K562 (cell line): ENCODE measurements around the gene GAPVD1. TPM values are rescaled to one million over a fixed set of nuclear protein-coding genes. Genes with fewer than 3 reads are reported as not detected.

ENCODE experiments used
- DPF2 ChIP-seq: fragments of 450-650 bp; IDR thresholded peaks from 2 replicates; pipeline ENCODE4 v1.6.1; 2016
- ELF4 ChIP-seq: fragments of 450-650 bp; formaldehyde crosslinking; IDR thresholded peaks from 2 replicates; pipeline ENCODE4 v1.4.0; 2022; ENCODE audit warnings: missing genetic modification characterization
- ESRRA ChIP-seq: fragments of 450-650 bp; IDR thresholded peaks from 2 replicates; pipeline ENCODE4 v1.6.1; 2014; ENCODE audit warnings: low read depth, mild to moderate bottlenecking, moderate library complexity, borderline replicate concordance
- JUND ChIP-seq, 2 experiments: IDR thresholded peaks; 2 replicates in 1 of 2; 3 replicates in 1 of 2; pipeline ENCODE4 v1.6.1; 2011; ENCODE audit warnings: borderline replicate concordance in 2 of 2, low read depth in 2 of 2, low read length in 2 of 2, improper control_type of control experiment in 1 of 2, missing biosample characterization in 1 of 2, missing genetic modification characterization in 1 of 2, missing genetic modification reagents in 1 of 2
- KAT2B ChIP-seq: IDR thresholded peaks from one replicate; pipeline ENCODE4 v1.6.1; 2012; ENCODE audit warnings: low read depth, mild to moderate bottlenecking, control low read depth, inconsistent platforms, low read length, moderate library complexity
- KHSRP ChIP-seq: fragments of 450-650 bp; IDR thresholded peaks from 2 replicates; pipeline ENCODE4 v1.6.1; 2017
- PHB2 ChIP-seq: fragments of 450-650 bp; IDR thresholded peaks from 2 replicates; pipeline ENCODE4 v1.6.1; 2017; ENCODE audit warnings: low read depth
- PHF8 ChIP-seq: fragments of 200-600 bp; sonication (generic); IDR thresholded peaks from 2 replicates; pipeline ENCODE4 v1.6.1; 2012; ENCODE audit warnings: mixed run types, mild to moderate bottlenecking, inconsistent platforms, low read length, moderate library complexity, borderline replicate concordance
- POLR2G ChIP-seq: fragments of 200-400 bp; formaldehyde crosslinking; IDR thresholded peaks from 2 replicates; pipeline ENCODE4 v1.6.1; 2017; ENCODE audit warnings: low read depth, mild to moderate bottlenecking, antibody characterized with exemption, low read length, moderate library complexity
- TBL1XR1 ChIP-seq, 2 experiments: IDR thresholded peaks; 2 replicates each; pipeline ENCODE4 v1.6.1; 2012; ENCODE audit warnings: improper control_type of control experiment in 2 of 2, low read length in 2 of 2, mild to moderate bottlenecking in 1 of 2
- TBP ChIP-seq: optimal IDR thresholded peaks from 2 replicates; pipeline ENCODE3; 2011; ENCODE audit warnings: low read depth, low read length, improper control_type of control experiment
- YY1 ChIP-seq, 3 experiments: IDR thresholded peaks; 2 replicates each; pipeline ENCODE4 v1.6.1; 2011; ENCODE audit warnings: low read length in 2 of 3, mild to moderate bottlenecking in 2 of 3, moderate library complexity in 2 of 3, borderline replicate concordance in 1 of 3, control low read depth in 1 of 3, low read depth in 1 of 3; ENCODE audit not compliant: insufficient read depth in 3 of 3, insufficient replicate concordance in 2 of 3, control insufficient read depth in 1 of 3, insufficient read length in 1 of 3; ENCODE audit errors: extremely low read depth in 1 of 3
- ZFPM2 ChIP-seq: fragments of 250-450 bp; sonication (Bioruptor Pico); IDR thresholded peaks from 2 replicates; pipeline ENCODE4 v1.5.1; 2022; ENCODE audit warnings: mild to moderate bottlenecking
- polyA plus RNA-seq, 8 experiments: library from polyadenylated mRNA; depleted of rRNA in 4 of 8; stranded (reverse) in 5 of 8; unstranded in 3 of 8; fragments of >200 nt; fragmentation: Nextera tagmentation in 2 of 8; fragmentation: Illumina TruSeq in 1 of 8; extraction: Ambion mirVana in 2 of 8; extraction: Trizol in 1 of 8; gene quantifications; 2 replicates each; pipeline versions ENCODE4 v1.2.1 to v1.2.3, GENCODE V29; 2011 to 2014; ENCODE audit warnings: inconsistent platforms in 1 of 8, missing spikeins in 1 of 8
- total RNA-seq, 7 experiments: library from RNA; depleted of rRNA in 6 of 7; stranded (reverse); fragments of >200 nt in 6 of 7; fragmentation: Illumina TruSeq in 2 of 7; extraction: Trizol in 2 of 7; gene quantifications; 2 replicates each; pipeline versions ENCODE4 v1.2.1 to v1.2.3, GENCODE V29; 2011 to 2021; ENCODE audit warnings: low replicate concordance in 1 of 7
- TF ChIP-seq, protein P1 (sequence below): fragments of 250-450 bp; sonication (Bioruptor Pico); IDR thresholded peaks from 2 replicates; pipeline ENCODE4 v1.5.0; 2021; ENCODE audit warnings: mild to moderate bottlenecking, borderline replicate concordance
- TF ChIP-seq, protein P2 (sequence below): fragments of 250-450 bp; sonication (Bioruptor Pico); IDR thresholded peaks from 2 replicates; pipeline ENCODE4 v1.4.0; 2020; ENCODE audit warnings: mild to moderate bottlenecking, moderate library complexity
- TF ChIP-seq, protein P3 (sequence below), 2 experiments: IDR thresholded peaks; 2 replicates each; pipeline ENCODE4 v1.6.1; 2011; ENCODE audit warnings: borderline replicate concordance in 1 of 2, control low read depth in 1 of 2, low read depth in 1 of 2, low read length in 1 of 2, mild to moderate bottlenecking in 1 of 2, mixed read lengths in 1 of 2, moderate library complexity in 1 of 2; ENCODE audit not compliant: insufficient read depth in 1 of 2, insufficient read length in 1 of 2, poor library complexity in 1 of 2, severe bottlenecking in 1 of 2; ENCODE audit errors: extremely low read depth in 1 of 2

GAPVD1 gene
- total and polyA plus RNA-seq, 9 of the 15 experiments (the other 6 are each of a cell fraction or from before 2014, with no cell fraction given): 9.5 to 66.1 (median 45.5) TPM

DNA sequence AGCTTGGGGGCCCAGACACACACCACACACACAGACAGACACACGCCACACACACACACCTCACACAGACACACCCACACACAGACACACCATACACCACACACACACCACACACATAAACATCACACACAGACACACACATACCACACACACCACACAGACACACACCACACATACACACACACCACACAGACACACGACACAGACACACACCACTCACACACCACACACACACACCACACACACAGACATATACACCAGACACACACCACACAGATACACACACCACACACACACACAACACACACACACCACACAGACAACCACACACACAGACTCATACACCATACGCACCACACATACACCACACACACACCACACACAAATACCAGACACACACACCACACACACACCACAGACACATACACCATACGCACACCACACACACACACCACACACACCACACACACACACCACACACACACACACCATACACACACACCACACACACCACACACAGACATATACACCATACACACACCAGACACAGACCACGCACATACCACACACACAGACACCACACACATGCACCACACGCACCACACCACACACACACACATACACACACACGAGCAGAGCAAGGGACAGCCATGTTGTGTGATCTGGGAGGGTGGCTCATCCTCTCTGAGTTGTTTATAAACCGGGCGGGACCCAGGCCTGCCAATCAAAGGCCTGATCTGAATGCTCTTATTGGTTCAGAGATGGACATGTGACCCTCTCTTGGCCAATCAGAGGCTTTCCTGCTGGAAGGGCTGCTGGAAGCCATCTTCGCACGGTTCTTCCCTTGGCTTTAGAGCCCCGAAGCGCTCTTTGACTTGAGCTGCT, 148.3 kb downstream of the GAPVD1 start (continued):
- TF ChIP-seq, protein P1, sequence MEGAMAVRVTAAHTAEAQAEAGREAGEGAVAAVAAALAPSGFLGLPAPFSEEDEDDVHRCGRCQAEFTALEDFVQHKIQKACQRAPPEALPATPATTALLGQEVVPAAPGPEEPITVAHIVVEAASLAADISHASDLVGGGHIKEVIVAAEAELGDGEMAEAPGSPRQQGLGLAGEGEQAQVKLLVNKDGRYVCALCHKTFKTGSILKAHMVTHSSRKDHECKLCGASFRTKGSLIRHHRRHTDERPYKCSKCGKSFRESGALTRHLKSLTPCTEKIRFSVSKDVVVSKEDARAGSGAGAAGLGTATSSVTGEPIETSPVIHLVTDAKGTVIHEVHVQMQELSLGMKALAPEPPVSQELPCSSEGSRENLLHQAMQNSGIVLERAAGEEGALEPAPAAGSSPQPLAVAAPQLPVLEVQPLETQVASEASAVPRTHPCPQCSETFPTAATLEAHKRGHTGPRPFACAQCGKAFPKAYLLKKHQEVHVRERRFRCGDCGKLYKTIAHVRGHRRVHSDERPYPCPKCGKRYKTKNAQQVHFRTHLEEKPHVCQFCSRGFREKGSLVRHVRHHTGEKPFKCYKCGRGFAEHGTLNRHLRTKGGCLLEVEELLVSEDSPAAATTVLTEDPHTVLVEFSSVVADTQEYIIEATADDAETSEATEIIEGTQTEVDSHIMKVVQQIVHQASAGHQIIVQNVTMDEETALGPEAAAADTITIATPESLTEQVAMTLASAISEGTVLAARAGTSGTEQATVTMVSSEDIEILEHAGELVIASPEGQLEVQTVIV (CRISPR knock-in tag): no peak
- TF ChIP-seq JUND (IDR thresholded peaks at IDR 0.05; ENCODE audit: borderline replicate concordance, low read depth, low read length) (0 out of 2 replicates have a peak, but pooled peaks have one; percentile 23), JUND (tag; IDR thresholded peaks at IDR 0.05; ENCODE audit: borderline replicate concordance, low read depth, low read length) (0 out of 3 replicates have a peak, but pooled peaks have one; percentile 51), PHF8 (peak; percentile 28; the same call in 1 of the 2 replicates), KAT2B (no peak), KHSRP (no peak), ELF4 (CRISPR knock-in tag) (peak; percentile 95), POLR2G (peak; percentile 44; the same call in 1 of the 2 replicates), ZFPM2 (no peak), YY1 (IDR thresholded peaks at IDR 0.05; ENCODE audit: borderline replicate concordance in 1 of 3, control insufficient read depth in 1 of 3, extremely low read depth in 1 of 3, insufficient read depth in 3 of 3, insufficient read length in 1 of 3, insufficient replicate concordance in 2 of 3, low read depth in 1 of 3, low read length in 2 of 3) (peak; percentile 46 to 94 (median 79)), DPF2 (peak; percentile 73; the same call in 1 of the 2 replicates), PHB2 (peak; percentile 73; the same call in 1 of the 2 replicates), TBP (peak; percentile 47), TBL1XR1 (IDR thresholded peaks at IDR 0.05; ENCODE audit: low read length in 2 of 2) (no peak), ESRRA (no peak)
- TF ChIP-seq, protein P2, sequence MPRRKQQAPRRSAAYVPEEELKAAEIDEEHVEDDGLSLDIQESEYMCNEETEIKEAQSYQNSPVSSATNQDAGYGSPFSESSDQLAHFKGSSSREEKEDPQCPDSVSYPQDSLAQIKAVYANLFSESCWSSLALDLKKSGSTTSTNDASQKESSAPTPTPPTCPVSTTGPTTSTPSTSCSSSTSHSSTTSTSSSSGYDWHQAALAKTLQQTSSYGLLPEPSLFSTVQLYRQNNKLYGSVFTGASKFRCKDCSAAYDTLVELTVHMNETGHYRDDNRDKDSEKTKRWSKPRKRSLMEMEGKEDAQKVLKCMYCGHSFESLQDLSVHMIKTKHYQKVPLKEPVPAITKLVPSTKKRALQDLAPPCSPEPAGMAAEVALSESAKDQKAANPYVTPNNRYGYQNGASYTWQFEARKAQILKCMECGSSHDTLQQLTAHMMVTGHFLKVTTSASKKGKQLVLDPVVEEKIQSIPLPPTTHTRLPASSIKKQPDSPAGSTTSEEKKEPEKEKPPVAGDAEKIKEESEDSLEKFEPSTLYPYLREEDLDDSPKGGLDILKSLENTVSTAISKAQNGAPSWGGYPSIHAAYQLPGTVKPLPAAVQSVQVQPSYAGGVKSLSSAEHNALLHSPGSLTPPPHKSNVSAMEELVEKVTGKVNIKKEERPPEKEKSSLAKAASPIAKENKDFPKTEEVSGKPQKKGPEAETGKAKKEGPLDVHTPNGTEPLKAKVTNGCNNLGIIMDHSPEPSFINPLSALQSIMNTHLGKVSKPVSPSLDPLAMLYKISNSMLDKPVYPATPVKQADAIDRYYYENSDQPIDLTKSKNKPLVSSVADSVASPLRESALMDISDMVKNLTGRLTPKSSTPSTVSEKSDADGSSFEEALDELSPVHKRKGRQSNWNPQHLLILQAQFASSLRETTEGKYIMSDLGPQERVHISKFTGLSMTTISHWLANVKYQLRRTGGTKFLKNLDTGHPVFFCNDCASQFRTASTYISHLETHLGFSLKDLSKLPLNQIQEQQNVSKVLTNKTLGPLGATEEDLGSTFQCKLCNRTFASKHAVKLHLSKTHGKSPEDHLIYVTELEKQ (CRISPR knock-in tag): no peak
- TF ChIP-seq, protein P3, sequence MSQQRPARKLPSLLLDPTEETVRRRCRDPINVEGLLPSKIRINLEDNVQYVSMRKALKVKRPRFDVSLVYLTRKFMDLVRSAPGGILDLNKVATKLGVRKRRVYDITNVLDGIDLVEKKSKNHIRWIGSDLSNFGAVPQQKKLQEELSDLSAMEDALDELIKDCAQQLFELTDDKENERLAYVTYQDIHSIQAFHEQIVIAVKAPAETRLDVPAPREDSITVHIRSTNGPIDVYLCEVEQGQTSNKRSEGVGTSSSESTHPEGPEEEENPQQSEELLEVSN (IDR thresholded peaks at IDR 0.05; ENCODE audit: borderline replicate concordance in 1 of 2, extremely low read depth in 1 of 2, insufficient read depth in 1 of 2, insufficient read length in 1 of 2, low read depth in 1 of 2, low read length in 1 of 2, poor library complexity in 1 of 2, severe bottlenecking in 1 of 2): peak in 1 of 2 experiments; percentile 71
